A172 (cell line): ENCODE measurements around the gene NKG7. TPM values are rescaled to one million over a fixed set of nuclear protein-coding genes. Genes with fewer than 3 reads are reported as not detected.

ENCODE experiments used
- DNase-seq: peaks from one replicate; pipeline ENCODE4 v3.0.0-alpha.2; 2015; ENCODE audit warnings: low spot score
- total RNA-seq: library from RNA; depleted of rRNA; stranded (reverse); fragments of >200 nt; shearing (Covaris generic); gene quantifications from 2 replicates; pipeline ENCODE4 v1.2.3, GENCODE V29; 2014

Gene NKG7
- total RNA-seq, 1 experiment from 2014 or later, result not detected

- DNase-seq, result no peak
Observed at GRCh38 chr19:51364200-51365106, 8.0 kb downstream of the NKG7 start.

GRCh38 chr19:51361239-51361638, 11.2 kb downstream of the NKG7 start:
- no peak for DNase-seq

DNA sequence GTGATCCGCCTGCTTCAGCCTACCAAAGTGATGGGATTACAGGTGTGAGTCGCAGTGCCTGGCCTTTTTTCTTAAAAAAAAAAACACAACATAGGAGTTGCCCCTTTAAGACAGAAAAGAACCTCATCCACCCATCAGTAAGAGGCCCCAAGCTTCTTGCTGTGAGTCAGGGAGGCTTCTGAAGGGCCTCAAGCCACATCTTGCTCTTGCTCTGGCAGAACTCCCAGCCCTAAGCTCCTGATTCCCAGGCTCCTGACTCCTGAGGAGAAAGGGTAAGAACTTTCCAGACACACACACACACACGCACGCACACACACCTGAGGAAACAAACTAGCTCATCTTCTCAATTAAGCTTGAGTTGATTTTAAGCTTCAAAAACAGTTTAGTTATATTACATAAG, 13.2 kb downstream of the NKG7 start:
- peak; percentile 62 for DNase-seq

DNA sequence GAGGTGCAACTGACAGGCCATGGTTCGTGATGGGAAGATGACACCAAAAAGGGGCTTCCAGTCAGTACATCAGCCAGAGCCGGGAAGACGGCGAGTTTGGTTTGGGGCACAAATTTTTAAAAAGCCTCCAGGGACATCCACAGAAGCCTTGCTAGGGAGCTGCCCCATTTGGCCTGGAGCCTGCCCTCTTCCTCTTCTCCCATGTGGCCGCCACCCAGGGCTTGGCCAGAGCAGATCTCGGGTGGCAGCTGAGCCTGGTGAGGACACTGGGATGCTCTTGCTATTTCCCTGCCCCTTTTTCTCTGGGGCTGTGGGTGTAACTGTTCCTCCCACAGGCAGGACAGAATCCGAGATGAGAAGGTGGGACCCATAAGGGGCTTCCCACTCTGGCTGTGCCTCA, 14.5 kb downstream of the NKG7 start:
- no peak for DNase-seq

GRCh38 chr19:51356159-51356801, 16.2 kb downstream of the NKG7 start:
- DNase-seq, result no peak

- DNase-seq, result no peak
Observed at GRCh38 chr19:51354742-51355148, 17.7 kb downstream of the NKG7 start.

DNA sequence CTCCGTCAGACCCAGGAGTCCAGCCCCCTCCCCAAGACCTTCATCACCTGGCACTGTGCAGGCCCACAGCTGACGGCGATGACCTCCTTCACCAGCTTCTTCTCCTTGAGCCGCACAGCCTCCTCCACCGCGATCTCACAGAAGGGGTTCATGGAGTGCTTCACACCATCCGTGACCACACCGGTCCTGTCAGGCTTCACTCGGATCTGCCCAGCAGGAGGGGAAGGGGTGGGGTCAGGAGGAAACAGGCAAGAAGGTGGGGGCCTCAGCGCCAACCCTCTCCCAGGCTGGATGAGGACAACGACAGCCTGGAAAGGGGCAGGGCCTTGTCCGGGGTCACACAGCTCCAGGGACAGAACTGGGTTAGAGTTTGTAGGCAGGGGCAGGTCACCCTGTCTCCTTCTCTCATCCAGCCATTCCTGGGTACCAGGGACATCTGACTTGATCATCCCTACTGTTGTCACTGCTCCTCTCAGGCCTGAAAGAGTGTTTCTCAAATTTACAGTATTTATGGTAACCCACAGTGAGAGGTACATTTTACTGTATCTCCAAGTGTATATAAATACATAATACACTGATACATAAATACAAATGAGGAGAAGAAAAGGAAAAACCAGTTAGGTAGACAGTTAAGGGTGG, 18.2 kb downstream of the NKG7 start:
- no peak for DNase-seq

GRCh38 chr19:51352783-51353360, 19.6 kb downstream of the NKG7 start:
- no peak for DNase-seq

GRCh38 chr19:51351266-51351990, 21.0 kb downstream of the NKG7 start:
- no peak for DNase-seq

DNA sequence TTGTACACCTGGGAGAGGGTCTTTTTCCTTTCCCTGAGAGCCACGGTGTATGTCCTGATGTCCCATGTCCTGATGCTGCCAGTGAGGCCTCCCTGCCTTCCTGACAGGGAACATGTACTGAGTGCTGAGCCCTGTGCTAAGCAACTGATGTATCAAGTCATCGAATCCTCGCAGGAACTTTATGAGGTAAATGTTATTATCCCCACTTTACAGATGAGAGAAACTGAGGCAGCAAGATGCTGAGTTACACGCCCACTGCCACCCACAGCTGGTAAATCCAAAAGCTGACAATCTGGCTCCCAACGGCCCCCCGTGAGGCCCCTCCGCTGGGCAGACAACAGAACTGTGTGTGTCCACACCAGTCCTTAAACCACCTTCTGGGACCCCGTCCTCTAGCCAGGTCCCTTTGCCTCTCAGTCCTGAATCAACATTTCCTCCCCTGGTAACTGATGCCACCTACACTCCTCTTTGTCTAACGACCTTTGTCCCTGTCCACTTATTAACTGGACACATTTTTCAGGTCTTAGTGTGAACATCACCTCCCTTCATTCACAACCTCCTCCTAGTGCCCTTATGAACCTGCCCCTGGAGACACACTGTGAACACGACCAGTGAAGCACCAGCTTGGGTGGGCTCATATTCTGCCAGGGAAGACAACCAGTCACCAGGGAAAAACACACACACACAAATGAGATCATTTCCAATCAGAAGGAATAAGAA, 25.1 kb downstream of the NKG7 start:
- DNase-seq, result no peak

DNA sequence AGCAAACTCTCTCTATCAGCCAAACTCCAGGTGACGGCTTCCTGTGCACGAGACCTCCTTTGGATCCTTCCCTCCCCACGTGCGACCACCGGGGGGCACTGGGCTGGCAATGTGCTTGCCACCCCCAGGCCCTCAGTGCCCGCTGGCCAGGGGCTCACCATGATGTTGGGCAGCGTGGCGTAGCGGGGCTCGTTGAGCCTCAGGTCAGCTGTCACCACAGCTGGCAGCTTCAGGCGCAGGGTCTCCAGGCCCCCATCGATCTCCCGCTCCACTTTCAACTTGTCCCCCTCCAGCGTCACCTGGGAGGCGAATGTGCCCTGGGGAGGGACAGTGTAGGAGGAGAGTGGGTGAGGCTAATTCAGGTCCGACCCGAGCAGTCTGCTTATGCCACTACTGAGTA, 25.7 kb downstream of the NKG7 start:
- no peak for DNase-seq

DNA sequence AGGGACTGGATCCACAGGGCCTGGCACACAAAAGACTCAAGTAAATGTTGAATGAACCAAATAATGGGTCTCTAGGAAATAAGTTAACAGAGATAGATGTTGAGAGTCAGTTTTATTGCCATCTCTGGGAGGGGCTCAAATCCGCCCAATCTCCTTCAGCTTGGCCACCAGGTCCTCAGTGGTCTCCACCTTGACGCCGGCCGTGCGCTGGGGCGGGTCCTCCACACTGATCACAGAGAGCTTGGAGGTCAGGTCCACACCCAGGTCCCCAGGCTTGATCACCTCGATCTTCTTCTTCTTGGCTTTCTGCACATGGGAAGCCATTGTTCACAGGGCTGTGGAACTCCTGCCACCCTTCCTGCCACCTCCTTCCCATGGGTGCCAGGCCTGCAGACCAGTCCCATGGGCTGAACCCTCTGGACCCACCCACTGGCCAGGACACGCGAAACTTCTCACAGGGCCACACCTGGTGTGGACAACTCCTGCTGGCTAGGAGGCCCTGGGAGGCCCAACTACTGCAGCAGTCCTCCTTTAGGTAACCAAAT, 27.3 kb downstream of the NKG7 start:
- no peak for DNase-seq

DNA sequence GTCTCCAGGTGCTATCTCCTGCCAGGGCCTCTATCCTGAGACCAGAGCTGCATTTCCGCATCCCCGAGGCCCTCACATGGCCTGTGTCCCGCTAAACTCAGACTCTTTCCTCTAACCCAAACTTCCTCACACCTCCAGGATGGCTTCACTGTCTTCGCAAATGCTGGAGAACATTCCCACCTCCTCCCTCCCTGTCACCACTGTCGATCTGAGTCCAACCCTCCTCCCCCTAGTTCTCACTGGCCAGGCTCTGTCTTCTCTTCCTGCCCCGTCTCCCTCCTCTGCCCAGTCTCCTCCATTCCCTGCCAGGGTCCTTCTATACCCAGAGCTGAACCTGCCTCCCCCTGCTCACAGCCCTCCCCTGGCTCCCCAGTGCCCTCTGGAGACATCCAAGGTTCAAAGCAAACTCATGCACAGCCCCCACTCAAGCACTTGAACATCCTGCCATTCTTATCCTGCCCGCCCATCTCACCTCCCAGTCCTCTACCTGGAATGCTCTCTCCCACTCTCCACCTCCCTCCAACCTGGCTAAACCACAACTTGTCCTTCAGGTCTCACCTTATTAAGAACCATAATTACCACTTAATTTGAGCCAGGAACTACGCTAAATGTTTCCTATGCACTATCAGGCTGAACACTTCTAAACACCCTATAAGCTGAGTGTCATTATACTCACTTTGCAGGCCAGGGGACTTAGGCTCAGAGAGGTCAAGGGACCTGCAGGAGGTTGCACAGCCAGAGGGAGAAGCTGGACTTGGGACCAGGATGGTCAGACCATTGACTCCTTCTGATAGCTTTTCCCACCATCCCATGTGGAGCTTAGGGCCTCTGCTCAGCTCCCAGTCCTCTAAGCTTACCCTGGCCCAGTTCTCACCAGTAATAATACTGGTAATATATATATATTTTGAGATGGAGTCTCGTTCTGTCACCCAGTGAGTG, 29.6 kb downstream of the NKG7 start:
- no peak for DNase-seq

GRCh38 chr19:51341976-51342580, 30.4 kb downstream of the NKG7 start, which contains the start of gene VSIG10L:
Gene VSIG10L (minus strand): TSS chr19:51342139. CDS start chr19:51342124, 15 bp downstream.
- no peak for DNase-seq

GRCh38 chr19:51341066-51341465, 31.4 kb downstream of the NKG7 start:
- DNase-seq, result no peak

GRCh38 chr19:51339687-51340656, 32.5 kb downstream of the NKG7 start:
- peak; percentile 85 for DNase-seq

DNA sequence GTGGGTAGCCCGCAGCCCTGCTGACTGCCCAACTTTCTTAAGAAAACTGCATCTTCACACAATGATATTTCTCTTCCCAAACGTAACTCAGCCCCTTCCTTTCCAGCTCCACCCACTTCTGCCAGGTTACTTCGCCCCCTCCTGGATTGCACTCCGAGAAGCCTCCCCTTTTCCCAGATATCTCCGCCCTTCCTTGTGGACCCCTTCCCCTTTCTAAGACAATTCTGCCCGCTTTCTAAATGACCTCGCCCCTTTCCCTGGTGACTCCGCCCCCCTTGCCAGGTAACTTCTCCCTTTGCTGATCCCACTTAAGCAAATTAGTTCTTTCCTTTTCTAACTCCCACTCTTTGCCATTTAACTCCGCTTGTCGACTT, 33.2 kb downstream of the NKG7 start:
- no peak for DNase-seq
